Liver (tissue), 9 donors: ENCODE measurements around the gene CBX4. TPM values are rescaled to one million over a fixed set of nuclear protein-coding genes. Genes with fewer than 3 reads are reported as not detected.

Experiments used
- DNase-seq: peaks from one replicate; pipeline ENCODE4 v3.0.0-alpha.2; 2017; ENCODE audit warnings: low spot score
- H3K27ac ChIP-seq, 2 donors: one replicate each; pipeline ENCODE4 v1.7.0; 2013; ENCODE audit warnings: inconsistent platforms in 2 of 2, low read length in 2 of 2, control low read depth in 1 of 2, low read depth in 1 of 2, mild to moderate bottlenecking in 1 of 2
- H3K27me3 ChIP-seq, 4 donors: one replicate each; pipeline versions ENCODE4 v1.6.1 to v1.7.0; 2013; ENCODE audit warnings: low read length in 3 of 4, inconsistent platforms in 1 of 4, mild to moderate bottlenecking in 1 of 4, moderate library complexity in 1 of 4; ENCODE audit not compliant: control insufficient read depth in 4 of 4, insufficient read depth in 4 of 4
- H3K36me3 ChIP-seq, 4 donors: one replicate each; pipeline versions ENCODE4 v1.6.1 to v1.7.0; 2013; ENCODE audit warnings: low read length in 3 of 4, mild to moderate bottlenecking in 3 of 4, low read depth in 1 of 4, moderate library complexity in 1 of 4; ENCODE audit not compliant: control insufficient read depth in 4 of 4, insufficient read depth in 3 of 4
- H3K4me1 ChIP-seq, 4 donors: one replicate each; pipeline versions ENCODE4 v1.6.1 to v1.7.0; 2013; ENCODE audit warnings: low read length in 3 of 4, mild to moderate bottlenecking in 3 of 4, moderate library complexity in 1 of 4; ENCODE audit not compliant: control insufficient read depth in 4 of 4, insufficient read depth in 4 of 4
- H3K4me3 ChIP-seq, 3 donors: one replicate each; pipeline versions ENCODE4 v1.6.1 to v1.7.0; 2013; ENCODE audit warnings: low read length in 3 of 3, control low read depth in 1 of 3, low read depth in 1 of 3, mild to moderate bottlenecking in 1 of 3
- H3K9ac ChIP-seq, 2 donors: one replicate each; pipeline ENCODE4 v1.7.0; 2013; ENCODE audit warnings: low read length in 2 of 2, mild to moderate bottlenecking in 2 of 2, moderate library complexity in 2 of 2, control low read depth in 1 of 2, low read depth in 1 of 2
- H3K9me3 ChIP-seq, 4 donors: one replicate each; pipeline versions ENCODE4 v1.6.1 to v1.7.0; 2013; ENCODE audit warnings: low read length in 3 of 4; ENCODE audit not compliant: control insufficient read depth in 4 of 4
- EGR1 ChIP-seq, 2 donors: IDR thresholded peaks; 2 replicates each; pipeline ENCODE4 v1.6.1; 2016 to 2018; ENCODE audit warnings: antibody characterized with exemption in 2 of 2, low read depth in 2 of 2
- FOXA1 ChIP-seq: IDR thresholded peaks from 2 replicates; pipeline ENCODE4 v1.6.1; 2016; ENCODE audit warnings: antibody characterized with exemption
- FOXA2 ChIP-seq: IDR thresholded peaks from 2 replicates; pipeline ENCODE4 v1.6.1; 2016; ENCODE audit warnings: antibody characterized with exemption
- GABPA ChIP-seq, 2 donors: IDR thresholded peaks in 1 of 2; conservative IDR thresholded peaks in 1 of 2; 2 replicates each; pipeline ENCODE4 v1.6.1; 2016; ENCODE audit warnings: antibody characterized with exemption in 2 of 2, mild to moderate bottlenecking in 1 of 2, moderate library complexity in 1 of 2
- HNF4A ChIP-seq, 2 donors: conservative IDR thresholded peaks; 2 replicates each; pipeline ENCODE4 v1.6.1; 2016; ENCODE audit warnings: antibody characterized with exemption in 2 of 2, mild to moderate bottlenecking in 2 of 2
- HNF4G ChIP-seq: IDR thresholded peaks from 2 replicates; pipeline ENCODE4 v1.6.1; 2016; ENCODE audit warnings: antibody characterized with exemption
- JUND ChIP-seq, 2 donors: IDR thresholded peaks; 2 replicates each; pipeline ENCODE4 v1.6.1; 2016; ENCODE audit warnings: antibody characterized with exemption in 2 of 2
- NR2F2 ChIP-seq: IDR thresholded peaks from 2 replicates; pipeline ENCODE4 v1.6.1; 2016; ENCODE audit warnings: antibody characterized with exemption
- RAD21 ChIP-seq, 2 donors: IDR thresholded peaks; 2 replicates each; pipeline ENCODE4 v1.6.1; 2016; ENCODE audit warnings: antibody characterized with exemption in 2 of 2, mild to moderate bottlenecking in 2 of 2
- RXRA ChIP-seq, 2 donors: IDR thresholded peaks; 2 replicates each; pipeline ENCODE4 v1.6.1; 2017 to 2018; ENCODE audit warnings: antibody characterized with exemption in 2 of 2, mild to moderate bottlenecking in 1 of 2
- SP1 ChIP-seq: IDR thresholded peaks from 2 replicates; pipeline ENCODE4 v1.6.1; 2018; ENCODE audit warnings: antibody characterized with exemption, mild to moderate bottlenecking
- TAF1 ChIP-seq: conservative IDR thresholded peaks from 2 replicates; pipeline ENCODE4 v1.6.1; 2016; ENCODE audit warnings: antibody characterized with exemption, mild to moderate bottlenecking
- YY1 ChIP-seq: IDR thresholded peaks from 2 replicates; pipeline ENCODE4 v1.6.1; 2016; ENCODE audit warnings: antibody characterized with exemption, mild to moderate bottlenecking
- WGBS: extraction: QIAGEN DNeasy Blood & Tissue Kit; methylation state at CpG from one replicate; pipeline ENCODE4 v1.1.7; 2013; 5-methylcytosine and 5-hydroxymethylcytosine counted together
- polyA plus RNA-seq, 2 donors: library from polyadenylated mRNA; stranded (reverse) in 1 of 2; unstranded in 1 of 2; fragments of 200-250 nt in 1 of 2; fragments of >200 nt in 1 of 2; fragmentation: Nextera tagmentation in 1 of 2; extraction: Ambion mirVana in 1 of 2; gene quantifications; one replicate each; pipeline versions ENCODE4 v1.2.1 to v1.2.3, GENCODE V29; 2013 to 2015
- total RNA-seq, 2 donors: library from RNA; depleted of rRNA; stranded (reverse); fragments of >200 nt; gene quantifications; one replicate each; pipeline ENCODE4 v1.2.3, GENCODE V29; 2014
- TF ChIP-seq, protein P1 (sequence below): IDR thresholded peaks from 2 replicates; pipeline ENCODE4 v1.6.1; 2016; ENCODE audit warnings: antibody characterized with exemption
- TF ChIP-seq, protein P2 (sequence below): IDR thresholded peaks from 2 replicates; pipeline ENCODE4 v1.6.1; 2016; ENCODE audit warnings: antibody characterized with exemption
- TF ChIP-seq, protein P3 (sequence below): fragments of 150-350 bp; IDR thresholded peaks from 2 replicates; pipeline ENCODE4 v1.5.1; 2017; ENCODE audit warnings: improper control_type of control experiment, low read depth, low read length; ENCODE audit not compliant: missing input control
- TF ChIP-seq, protein P4 (sequence below): IDR thresholded peaks from 2 replicates; pipeline ENCODE4 v1.6.1; 2016; ENCODE audit warnings: antibody characterized with exemption
- TF ChIP-seq, protein P5 (sequence below): IDR thresholded peaks from 2 replicates; pipeline ENCODE4 v1.6.1; 2016; ENCODE audit warnings: antibody characterized with exemption, mild to moderate bottlenecking
- donor health status: healthy.
- donor health status: healthy.
- donor health status: healthy.
- donor health status: healthy.
- donor health status: healthy.

The CBX4 gene
- total and polyA plus RNA-seq, 4 donors = 4.8 to 8.9 (median 6.3) TPM

DNA sequence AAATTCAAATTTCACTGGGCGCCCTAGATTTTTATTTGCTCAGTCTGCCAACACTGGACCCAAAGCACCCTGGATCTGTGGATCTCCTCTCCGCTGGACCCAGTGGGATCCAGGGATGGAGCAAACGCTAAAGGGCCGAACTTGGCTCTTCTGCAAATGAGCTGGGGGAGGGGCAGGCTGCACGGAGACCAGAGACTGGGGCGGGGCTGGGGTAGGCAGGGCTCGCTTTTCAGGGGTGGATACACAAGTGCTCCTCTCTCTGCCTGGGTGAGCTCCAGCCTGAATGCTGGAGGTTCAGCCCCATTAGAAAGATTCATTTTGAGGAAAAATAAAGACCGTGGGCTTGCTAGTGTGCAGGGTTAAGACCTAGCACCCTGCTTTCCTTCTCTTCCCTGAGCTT, 8.9 kb downstream of the CBX4 start:
- Histone ChIP-seq H3K27ac (no peak overlapping the region), H3K4me3 (no peak overlapping the region), H3K27me3 (no peaks in the 10 kb centered on the region), H3K9ac (no peak overlapping the region), H3K4me1 (peaks cover 11 to 35% (median 22%) of the 10 kb centered on the region in 4 donors), H3K36me3 (peaks cover 0 to 4% (median 1%) of the 10 kb centered on the region in 4 donors), H3K9me3 (no peaks in the 10 kb centered on the region)
- 78% methylated on average over 8 of the region's 8 CpGs for WGBS
- TF ChIP-seq HNF4A (conservative IDR thresholded peaks at IDR 0.05) = no peak
- TF ChIP-seq EGR1 (IDR thresholded peaks at IDR 0.05; ENCODE audit: low read depth in 2 of 2) = no peak
- no peak for TF ChIP-seq YY1
- TF ChIP-seq, protein P1, sequence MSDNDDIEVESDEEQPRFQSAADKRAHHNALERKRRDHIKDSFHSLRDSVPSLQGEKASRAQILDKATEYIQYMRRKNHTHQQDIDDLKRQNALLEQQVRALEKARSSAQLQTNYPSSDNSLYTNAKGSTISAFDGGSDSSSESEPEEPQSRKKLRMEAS = no peak
- TF ChIP-seq RXRA (IDR thresholded peaks at IDR 0.05) = no peak
- TF ChIP-seq, protein P2, sequence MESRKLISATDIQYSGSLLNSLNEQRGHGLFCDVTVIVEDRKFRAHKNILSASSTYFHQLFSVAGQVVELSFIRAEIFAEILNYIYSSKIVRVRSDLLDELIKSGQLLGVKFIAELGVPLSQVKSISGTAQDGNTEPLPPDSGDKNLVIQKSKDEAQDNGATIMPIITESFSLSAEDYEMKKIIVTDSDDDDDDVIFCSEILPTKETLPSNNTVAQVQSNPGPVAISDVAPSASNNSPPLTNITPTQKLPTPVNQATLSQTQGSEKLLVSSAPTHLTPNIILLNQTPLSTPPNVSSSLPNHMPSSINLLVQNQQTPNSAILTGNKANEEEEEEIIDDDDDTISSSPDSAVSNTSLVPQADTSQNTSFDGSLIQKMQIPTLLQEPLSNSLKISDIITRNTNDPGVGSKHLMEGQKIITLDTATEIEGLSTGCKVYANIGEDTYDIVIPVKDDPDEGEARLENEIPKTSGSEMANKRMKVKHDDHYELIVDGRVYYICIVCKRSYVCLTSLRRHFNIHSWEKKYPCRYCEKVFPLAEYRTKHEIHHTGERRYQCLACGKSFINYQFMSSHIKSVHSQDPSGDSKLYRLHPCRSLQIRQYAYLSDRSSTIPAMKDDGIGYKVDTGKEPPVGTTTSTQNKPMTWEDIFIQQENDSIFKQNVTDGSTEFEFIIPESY = no peak
- no peak for TF ChIP-seq TAF1
- TF ChIP-seq SP1 = no peak
- TF ChIP-seq RAD21 (IDR thresholded peaks at IDR 0.05) = no peak
- TF ChIP-seq JUND (IDR thresholded peaks at IDR 0.05) = no peak
- TF ChIP-seq FOXA1 = no peak
- TF ChIP-seq, protein P3, sequence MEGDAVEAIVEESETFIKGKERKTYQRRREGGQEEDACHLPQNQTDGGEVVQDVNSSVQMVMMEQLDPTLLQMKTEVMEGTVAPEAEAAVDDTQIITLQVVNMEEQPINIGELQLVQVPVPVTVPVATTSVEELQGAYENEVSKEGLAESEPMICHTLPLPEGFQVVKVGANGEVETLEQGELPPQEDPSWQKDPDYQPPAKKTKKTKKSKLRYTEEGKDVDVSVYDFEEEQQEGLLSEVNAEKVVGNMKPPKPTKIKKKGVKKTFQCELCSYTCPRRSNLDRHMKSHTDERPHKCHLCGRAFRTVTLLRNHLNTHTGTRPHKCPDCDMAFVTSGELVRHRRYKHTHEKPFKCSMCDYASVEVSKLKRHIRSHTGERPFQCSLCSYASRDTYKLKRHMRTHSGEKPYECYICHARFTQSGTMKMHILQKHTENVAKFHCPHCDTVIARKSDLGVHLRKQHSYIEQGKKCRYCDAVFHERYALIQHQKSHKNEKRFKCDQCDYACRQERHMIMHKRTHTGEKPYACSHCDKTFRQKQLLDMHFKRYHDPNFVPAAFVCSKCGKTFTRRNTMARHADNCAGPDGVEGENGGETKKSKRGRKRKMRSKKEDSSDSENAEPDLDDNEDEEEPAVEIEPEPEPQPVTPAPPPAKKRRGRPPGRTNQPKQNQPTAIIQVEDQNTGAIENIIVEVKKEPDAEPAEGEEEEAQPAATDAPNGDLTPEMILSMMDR = no peak
- TF ChIP-seq, protein P4, sequence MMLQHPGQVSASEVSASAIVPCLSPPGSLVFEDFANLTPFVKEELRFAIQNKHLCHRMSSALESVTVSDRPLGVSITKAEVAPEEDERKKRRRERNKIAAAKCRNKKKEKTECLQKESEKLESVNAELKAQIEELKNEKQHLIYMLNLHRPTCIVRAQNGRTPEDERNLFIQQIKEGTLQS = no peak
- no peak for TF ChIP-seq FOXA2
- TF ChIP-seq HNF4G = no peak
- no peak for TF ChIP-seq NR2F2
- no peak for DNase-seq

DNA sequence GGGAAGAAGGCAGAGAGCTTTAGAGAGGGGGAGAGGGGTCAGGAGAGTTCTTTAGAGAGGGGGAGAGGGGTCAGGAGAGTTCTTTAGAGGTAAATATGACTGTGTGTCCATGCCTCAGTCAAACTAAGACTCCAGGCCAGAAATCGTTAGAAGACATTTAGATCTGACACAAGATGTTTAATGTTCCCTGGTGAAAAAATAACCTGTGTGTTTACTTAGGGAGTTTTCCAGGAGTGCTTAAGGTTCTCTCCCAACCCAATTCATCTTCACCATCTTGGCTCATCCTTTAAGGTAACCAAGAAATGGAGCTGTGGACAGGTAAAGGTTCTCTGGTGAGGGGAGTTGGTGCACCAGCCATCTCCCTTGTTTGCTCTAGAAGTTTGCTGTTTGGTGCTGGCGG, 9.8 kb downstream of the CBX4 start:
- TF ChIP-seq GABPA (IDR thresholded peaks at IDR 0.05 in 1 of 2, conservative IDR thresholded peaks at IDR 0.05 in 1 of 2) = no peak
- TF ChIP-seq FOXA2 = no peak
- TF ChIP-seq RXRA (IDR thresholded peaks at IDR 0.05) = no peak
- TF ChIP-seq EGR1 (IDR thresholded peaks at IDR 0.05; ENCODE audit: low read depth in 2 of 2) = no peak
- TF ChIP-seq, protein P1 = no peak
- TF ChIP-seq FOXA1 = no peak
- no peak for TF ChIP-seq HNF4G
- TF ChIP-seq TAF1 = no peak
- no peak for TF ChIP-seq SP1
- TF ChIP-seq, protein P2 = no peak
- TF ChIP-seq, protein P5, sequence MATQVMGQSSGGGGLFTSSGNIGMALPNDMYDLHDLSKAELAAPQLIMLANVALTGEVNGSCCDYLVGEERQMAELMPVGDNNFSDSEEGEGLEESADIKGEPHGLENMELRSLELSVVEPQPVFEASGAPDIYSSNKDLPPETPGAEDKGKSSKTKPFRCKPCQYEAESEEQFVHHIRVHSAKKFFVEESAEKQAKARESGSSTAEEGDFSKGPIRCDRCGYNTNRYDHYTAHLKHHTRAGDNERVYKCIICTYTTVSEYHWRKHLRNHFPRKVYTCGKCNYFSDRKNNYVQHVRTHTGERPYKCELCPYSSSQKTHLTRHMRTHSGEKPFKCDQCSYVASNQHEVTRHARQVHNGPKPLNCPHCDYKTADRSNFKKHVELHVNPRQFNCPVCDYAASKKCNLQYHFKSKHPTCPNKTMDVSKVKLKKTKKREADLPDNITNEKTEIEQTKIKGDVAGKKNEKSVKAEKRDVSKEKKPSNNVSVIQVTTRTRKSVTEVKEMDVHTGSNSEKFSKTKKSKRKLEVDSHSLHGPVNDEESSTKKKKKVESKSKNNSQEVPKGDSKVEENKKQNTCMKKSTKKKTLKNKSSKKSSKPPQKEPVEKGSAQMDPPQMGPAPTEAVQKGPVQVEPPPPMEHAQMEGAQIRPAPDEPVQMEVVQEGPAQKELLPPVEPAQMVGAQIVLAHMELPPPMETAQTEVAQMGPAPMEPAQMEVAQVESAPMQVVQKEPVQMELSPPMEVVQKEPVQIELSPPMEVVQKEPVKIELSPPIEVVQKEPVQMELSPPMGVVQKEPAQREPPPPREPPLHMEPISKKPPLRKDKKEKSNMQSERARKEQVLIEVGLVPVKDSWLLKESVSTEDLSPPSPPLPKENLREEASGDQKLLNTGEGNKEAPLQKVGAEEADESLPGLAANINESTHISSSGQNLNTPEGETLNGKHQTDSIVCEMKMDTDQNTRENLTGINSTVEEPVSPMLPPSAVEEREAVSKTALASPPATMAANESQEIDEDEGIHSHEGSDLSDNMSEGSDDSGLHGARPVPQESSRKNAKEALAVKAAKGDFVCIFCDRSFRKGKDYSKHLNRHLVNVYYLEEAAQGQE = no peak
- TF ChIP-seq YY1 = no peak
- TF ChIP-seq, protein P3 = no peak
- TF ChIP-seq, protein P4 = no peak
- no peak for TF ChIP-seq RAD21 (IDR thresholded peaks at IDR 0.05)
- TF ChIP-seq JUND (IDR thresholded peaks at IDR 0.05) = no peak
- no peak for TF ChIP-seq NR2F2
- no peak for TF ChIP-seq HNF4A (conservative IDR thresholded peaks at IDR 0.05)
- WGBS = 53% methylated on average over 2 of the region's 2 CpGs
- Histone ChIP-seq H3K36me3 (peaks cover 0 to 2% (median under 1%) of the 10 kb centered on the region in 4 donors), H3K9ac (no peak overlapping the region), H3K9me3 (no peaks in the 10 kb centered on the region), H3K27me3 (no peaks in the 10 kb centered on the region), H3K4me3 (no peak overlapping the region), H3K4me1 (peaks cover 11 to 28% (median 17%) of the 10 kb centered on the region in 4 donors), H3K27ac (no peak overlapping the region)
- DNase-seq = no peak
